Measurements from ENCODE around the gene SIPA1L3. TPM values are rescaled to one million over a fixed set of nuclear protein-coding genes. Genes with fewer than 3 reads are reported as not detected.

SIPA1L3 gene
- total RNA-seq, 1 experiment from 2014 or later: 125 TPM

- H3K4me3 ChIP-seq (ENCODE audit: low read depth, low read length): no peak overlapping the region
- 0 out of 2 replicates have a peak, but pooled peaks cover 4% of the 10 kb centered on the region for H3K4me1 ChIP-seq
- intact Hi-C loops (cut with micrococcal nuclease; ENCODE audit: unreplicated experiment): loop anchor here (10.0 kb wide), 1 partner anchor 77 kb away; no protein-coding TSS in a partner anchor
- POLR2A ChIA-PET: no interaction called here
- H3K36me3 Mint-ChIP-seq (ENCODE audit: insufficient read depth, unreplicated experiment): peaks cover 18% of the 10 kb centered on the region
- no TSS peak for BruUV-seq (replicated peaks)
- peaks cover 2% of the 10 kb centered on the region for H3K27me3 Mint-ChIP-seq (ENCODE audit: insufficient read depth, unreplicated experiment)
- H3K9me3 Mint-ChIP-seq (ENCODE audit: unreplicated experiment): no peaks in the 10 kb centered on the region
- H3K4me3 Mint-ChIP-seq (ENCODE audit: unreplicated experiment): no peak overlapping the region
- no peaks in the 10 kb centered on the region for H3K27me3 ChIP-seq (replicated peaks; ENCODE audit: control insufficient read depth, insufficient read depth, low read length)
- no peak for TF ChIP-seq CTCF (IDR thresholded peaks at IDR 0.05; ENCODE audit: insufficient read depth in 1 of 2, low read depth in 1 of 2, low read length in 1 of 2, severe bottlenecking in 1 of 2, unreplicated experiment in 1 of 2)
- CTCF ChIA-PET: interaction anchor here (1.0 kb wide), 1 partner anchor 321 kb away, joined by 4 read pairs; no protein-coding TSS in a partner anchor
- no peak overlapping the region for H3K27ac Mint-ChIP-seq (ENCODE audit: unreplicated experiment)
- DNase-seq: no peak
- H3K9me3 ChIP-seq: no peaks in the 10 kb centered on the region
- peaks cover 8% of the 10 kb centered on the region for H3K4me1 Mint-ChIP-seq (ENCODE audit: low read depth, unreplicated experiment)
- no peaks in the 10 kb centered on the region for H3K36me3 ChIP-seq (ENCODE audit: control insufficient read depth, insufficient read depth, low read length)
Observed at GRCh38 chr19:38221919-38222830, 315.2 kb downstream of the SIPA1L3 start.

- 0 out of 2 replicates have a peak, but pooled peaks cover 4% of the 10 kb centered on the region for H3K4me1 ChIP-seq
- Mint-ChIP-seq H3K4me3 (ENCODE audit: unreplicated experiment) (peak overlapping the region; percentile 78), H3K4me1 (ENCODE audit: low read depth, unreplicated experiment) (peaks cover 8% of the 10 kb centered on the region), H3K27me3 (ENCODE audit: insufficient read depth, unreplicated experiment) (peaks cover 5% of the 10 kb centered on the region), H3K9me3 (ENCODE audit: unreplicated experiment) (no peaks in the 10 kb centered on the region), H3K27ac (ENCODE audit: unreplicated experiment) (no peak overlapping the region), H3K36me3 (ENCODE audit: insufficient read depth, unreplicated experiment) (peaks cover 18% of the 10 kb centered on the region)
- no peak for DNase-seq
- H3K36me3 ChIP-seq (ENCODE audit: control insufficient read depth, insufficient read depth, low read length): no peaks in the 10 kb centered on the region
- no peaks in the 10 kb centered on the region for H3K9me3 ChIP-seq
- CTCF ChIA-PET: no interaction called here
- no TSS peak for BruUV-seq (replicated peaks)
- POLR2A ChIA-PET: no interaction called here
- TF ChIP-seq CTCF (IDR thresholded peaks at IDR 0.05; ENCODE audit: insufficient read depth in 1 of 2, low read depth in 1 of 2, low read length in 1 of 2, severe bottlenecking in 1 of 2, unreplicated experiment in 1 of 2): no peak
- intact Hi-C loops (cut with micrococcal nuclease; ENCODE audit: unreplicated experiment): loop anchor here (10.0 kb wide), 1 partner anchor 78 kb away; no protein-coding TSS in a partner anchor
- no peak overlapping the region for H3K4me3 ChIP-seq (ENCODE audit: low read depth, low read length)
- no peaks in the 10 kb centered on the region for H3K27me3 ChIP-seq (replicated peaks; ENCODE audit: control insufficient read depth, insufficient read depth, low read length)
Observed at GRCh38 chr19:38223119-38223523, 316.1 kb downstream of the SIPA1L3 start.

- Mint-ChIP-seq H3K9me3 (ENCODE audit: unreplicated experiment) (no peaks in the 10 kb centered on the region), H3K4me3 (ENCODE audit: unreplicated experiment) (peak overlapping the region; percentile 78), H3K27me3 (ENCODE audit: insufficient read depth, unreplicated experiment) (peaks cover 5% of the 10 kb centered on the region), H3K4me1 (ENCODE audit: low read depth, unreplicated experiment) (peaks cover 8% of the 10 kb centered on the region), H3K36me3 (ENCODE audit: insufficient read depth, unreplicated experiment) (peaks cover 18% of the 10 kb centered on the region), H3K27ac (ENCODE audit: unreplicated experiment) (peak overlapping the region; percentile 29)
- CTCF ChIA-PET: no interaction called here
- intact Hi-C loops (cut with micrococcal nuclease; ENCODE audit: unreplicated experiment): loop anchor here (1.0 to 10.0 kb wide), 2 partner anchors 79 to 325 kb away; no protein-coding TSS in a partner anchor
- POLR2A ChIA-PET: no interaction called here
- Histone ChIP-seq H3K4me3 (ENCODE audit: low read depth, low read length) (peak overlapping the region; percentile 47), H3K4me1 (peaks cover 5% of the 10 kb centered on the region; the same call in 1 of the 2 replicates), H3K36me3 (ENCODE audit: control insufficient read depth, insufficient read depth, low read length) (no peaks in the 10 kb centered on the region), H3K27me3 (replicated peaks; ENCODE audit: control insufficient read depth, insufficient read depth, low read length) (no peaks in the 10 kb centered on the region), H3K9me3 (no peaks in the 10 kb centered on the region)
- no TSS peak for BruUV-seq (replicated peaks)
- no peak for TF ChIP-seq CTCF (IDR thresholded peaks at IDR 0.05; ENCODE audit: insufficient read depth in 1 of 2, low read depth in 1 of 2, low read length in 1 of 2, severe bottlenecking in 1 of 2, unreplicated experiment in 1 of 2)
- no peak for DNase-seq
Observed at GRCh38 chr19:38223617-38224013, 316.6 kb downstream of the SIPA1L3 start.
